Adipocyte (in vitro differentiated cells): ENCODE results near the gene FHOD1.

Source experiments
- DNase-seq: peaks from one replicate; pipeline ENCODE4 v3.0.0-alpha.2; 2015; ENCODE audit warnings: low read depth
- H3K27me3 ChIP-seq: replicated peaks from 2 replicates; pipeline ENCODE4 v1.7.0; 2013; ENCODE audit warnings: mild to moderate bottlenecking, low read length, moderate library complexity; ENCODE audit not compliant: control insufficient read depth, insufficient read depth
- H3K36me3 ChIP-seq: 2 replicates; pipeline ENCODE4 v1.7.0; 2013; ENCODE audit warnings: low read length, mild to moderate bottlenecking, moderate library complexity; ENCODE audit not compliant: control insufficient read depth, insufficient read depth, severe bottlenecking
- H3K4me1 ChIP-seq: 2 replicates; pipeline ENCODE4 v1.7.0; 2013; ENCODE audit warnings: mild to moderate bottlenecking, low read length, moderate library complexity; ENCODE audit not compliant: control insufficient read depth, insufficient read depth
- H3K4me3 ChIP-seq: 2 replicates; pipeline ENCODE4 v1.7.0; 2013; ENCODE audit warnings: mild to moderate bottlenecking, low read length, moderate library complexity
- H3K9ac ChIP-seq: 2 replicates; pipeline ENCODE4 v1.7.0; 2013; ENCODE audit warnings: mild to moderate bottlenecking, low read length, moderate library complexity
- H3K9me3 ChIP-seq: 2 replicates; pipeline ENCODE4 v1.7.0; 2013; ENCODE audit warnings: mild to moderate bottlenecking, low read length, moderate library complexity; ENCODE audit not compliant: control insufficient read depth

FHOD1 gene

DNA sequence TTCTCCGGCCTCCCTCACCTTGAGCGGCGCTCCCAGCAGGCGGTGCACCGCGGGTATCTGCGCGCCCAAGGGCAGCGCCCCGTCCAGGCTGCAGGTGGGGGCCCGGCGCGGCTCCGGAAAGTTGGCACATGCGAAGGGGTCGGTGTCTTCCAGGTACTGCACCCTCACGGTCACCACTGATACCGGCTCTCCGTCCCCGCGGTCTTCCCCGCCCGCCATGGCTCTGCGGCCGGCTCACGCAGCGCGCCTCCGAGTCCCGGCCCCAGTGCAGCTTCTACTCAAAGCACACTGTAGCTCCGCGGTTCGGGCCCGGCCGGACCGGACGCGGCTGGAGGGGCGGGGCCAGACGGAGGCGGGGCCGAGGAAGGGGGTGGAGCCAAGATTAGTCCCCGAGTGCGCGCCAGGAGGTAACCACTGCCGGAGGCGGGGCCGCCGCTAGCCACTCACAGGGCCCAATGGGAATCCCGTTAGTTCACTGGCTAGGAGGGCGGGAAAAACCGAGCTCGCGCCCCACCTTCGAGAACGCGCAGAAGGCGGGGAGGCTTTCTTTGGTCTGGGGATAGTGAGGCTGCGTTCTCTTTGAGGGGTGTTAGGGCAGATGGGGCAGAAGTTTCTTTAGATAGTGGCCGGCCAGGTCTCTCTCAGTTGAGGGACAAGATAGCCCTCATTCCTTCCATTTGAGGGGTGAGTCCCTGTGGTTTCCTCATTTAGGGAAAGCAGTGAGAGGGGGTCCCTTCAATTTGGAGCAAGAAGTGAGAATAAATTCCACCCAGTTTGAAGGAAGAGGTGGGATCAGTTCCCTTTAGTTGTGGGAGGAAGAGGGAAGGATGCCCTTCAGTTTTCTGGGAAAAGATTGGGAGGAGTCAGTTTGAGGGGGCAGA is at the start of gene FHOD1:
Gene FHOD1 (minus strand): TSS at position 290 of the 881 bp plus-strand sequence. CDS start 71 bp downstream, at position 219.
- peak; percentile 99 for DNase-seq
- no peaks in the 10 kb centered on the region for H3K36me3 ChIP-seq
- no peaks in the 10 kb centered on the region for H3K27me3 ChIP-seq
- peak within 1 kb of the TSS; percentile 90 for H3K9ac ChIP-seq
- H3K4me1 ChIP-seq: peaks cover 53% of the 10 kb centered on the region
- H3K4me3 ChIP-seq: peak within 1 kb of the TSS; percentile 92
- H3K9me3 ChIP-seq: no peaks in the 10 kb centered on the region

GRCh38 chr16:67296420-67296819 is 49.1 kb upstream of the FHOD1 start:
- peak; percentile 53 for DNase-seq
- Histone ChIP-seq H3K36me3 (no peaks in the 10 kb centered on the region), H3K9me3 (no peaks in the 10 kb centered on the region), H3K4me3 (no peak overlapping the region), H3K4me1 (peaks cover 20% of the 10 kb centered on the region), H3K9ac (no peak overlapping the region), H3K27me3 (no peaks in the 10 kb centered on the region)

GRCh38 chr16:67294938-67295361 is 47.7 kb upstream of the FHOD1 start:
- H3K9me3 ChIP-seq: no peaks in the 10 kb centered on the region
- peaks cover 16% of the 10 kb centered on the region for H3K4me1 ChIP-seq
- no peaks in the 10 kb centered on the region for H3K36me3 ChIP-seq
- no peaks in the 10 kb centered on the region for H3K27me3 ChIP-seq
- H3K4me3 ChIP-seq: peak overlapping the region; percentile 5
- no peak overlapping the region for H3K9ac ChIP-seq
- DNase-seq: peak; percentile 42

DNA sequence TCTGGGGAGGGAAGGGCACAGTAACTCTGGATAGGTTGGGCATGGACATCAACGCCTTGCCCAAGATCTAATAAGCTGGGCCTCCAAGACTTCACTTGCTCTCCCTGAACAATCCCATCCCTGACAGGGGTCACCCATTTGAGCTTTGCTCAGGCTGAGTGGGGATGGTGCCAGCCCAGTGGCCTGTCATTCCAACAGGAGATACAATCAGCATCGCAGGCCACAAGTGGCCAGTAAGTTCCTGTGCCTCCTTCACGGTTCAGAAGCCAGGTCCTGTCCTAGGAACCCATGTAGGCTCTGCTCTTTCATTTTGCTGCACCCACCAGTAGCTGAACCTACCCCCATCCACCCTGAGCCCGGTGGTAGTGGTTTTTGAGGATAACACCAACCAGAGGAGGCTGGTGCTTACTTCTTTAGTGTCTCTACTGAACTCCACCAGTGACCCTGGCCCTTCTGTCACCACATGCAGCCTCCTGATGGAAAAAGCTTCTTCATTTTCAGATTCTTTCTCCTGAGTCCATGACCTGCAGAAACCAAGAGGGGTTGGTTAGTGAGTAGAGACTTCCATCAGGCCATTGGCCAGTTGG is 47.0 kb upstream of the FHOD1 start:
- no peaks in the 10 kb centered on the region for H3K27me3 ChIP-seq
- H3K9ac ChIP-seq: no peak overlapping the region
- no peak for DNase-seq
- H3K9me3 ChIP-seq: no peaks in the 10 kb centered on the region
- peaks cover 16% of the 10 kb centered on the region for H3K4me1 ChIP-seq
- H3K36me3 ChIP-seq: no peaks in the 10 kb centered on the region
- H3K4me3 ChIP-seq: no peak overlapping the region

GRCh38 chr16:67291461-67291860 is 44.2 kb upstream of the FHOD1 start:
- Histone ChIP-seq H3K4me1 (peaks cover 11% of the 10 kb centered on the region), H3K36me3 (peaks cover 8% of the 10 kb centered on the region), H3K9me3 (no peaks in the 10 kb centered on the region), H3K27me3 (no peaks in the 10 kb centered on the region), H3K9ac (no peak overlapping the region), H3K4me3 (no peak overlapping the region)
- DNase-seq: no peak

DNA sequence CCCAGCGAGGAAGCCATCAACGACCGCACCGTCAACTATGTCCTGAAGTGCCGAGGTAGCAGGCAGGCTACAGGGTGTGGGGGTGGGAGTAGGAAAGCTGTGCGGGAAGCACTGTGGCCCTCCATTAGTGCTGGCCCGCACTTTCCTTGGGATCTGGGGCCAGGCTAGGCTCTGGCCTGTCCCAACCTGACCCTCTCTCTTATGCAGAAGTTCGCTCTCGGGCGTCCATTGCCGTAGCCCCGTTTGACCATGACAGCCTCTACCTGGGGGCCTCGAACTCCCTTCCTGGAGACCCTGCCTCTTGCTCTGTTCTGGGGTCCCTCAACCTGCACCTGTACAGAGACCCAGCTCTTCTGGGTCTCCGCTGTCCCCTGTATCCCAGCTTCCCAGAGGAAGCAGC is 40.7 kb upstream of the FHOD1 start:
- Histone ChIP-seq H3K36me3 (peaks cover 12% of the 10 kb centered on the region), H3K4me3 (no peak overlapping the region), H3K4me1 (no peaks in the 10 kb centered on the region), H3K27me3 (no peaks in the 10 kb centered on the region), H3K9me3 (no peaks in the 10 kb centered on the region), H3K9ac (no peak overlapping the region)
- DNase-seq: no peak

DNA sequence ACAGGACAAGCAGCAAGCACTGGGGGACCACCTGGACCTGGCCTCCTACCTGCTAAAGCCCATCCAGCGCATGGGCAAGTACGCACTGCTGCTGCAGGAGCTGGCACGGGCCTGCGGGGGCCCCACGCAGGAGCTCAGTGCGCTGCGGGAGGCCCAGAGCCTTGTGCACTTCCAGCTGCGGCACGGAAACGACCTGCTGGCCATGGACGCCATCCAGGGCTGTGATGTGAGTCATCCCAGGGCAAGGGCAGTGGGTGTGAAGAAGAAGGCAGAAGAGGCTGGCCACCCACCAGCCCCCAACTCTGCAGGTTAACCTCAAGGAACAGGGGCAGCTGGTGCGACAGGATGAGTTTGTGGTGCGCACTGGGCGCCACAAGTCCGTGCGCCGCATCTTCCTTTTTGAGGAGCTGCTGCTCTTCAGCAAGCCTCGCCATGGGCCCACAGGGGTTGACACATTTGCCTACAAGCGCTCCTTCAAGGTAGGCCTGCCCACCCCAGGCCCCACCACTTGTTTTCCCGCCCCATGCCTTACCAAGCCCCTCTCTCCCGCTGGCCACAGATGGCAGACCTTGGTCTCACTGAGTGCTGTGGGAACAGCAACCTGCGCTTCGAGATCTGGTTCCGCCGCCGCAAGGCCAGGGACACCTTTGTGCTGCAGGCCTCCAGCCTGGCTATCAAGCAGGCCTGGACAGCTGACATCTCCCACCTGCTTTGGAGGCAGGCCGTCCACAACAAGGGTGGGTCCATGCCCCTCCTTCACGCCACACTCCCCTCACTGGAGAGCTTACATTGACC is 39.4 kb upstream of the FHOD1 start:
- Histone ChIP-seq H3K9me3 (no peaks in the 10 kb centered on the region), H3K9ac (no peak overlapping the region), H3K36me3 (peaks cover 19% of the 10 kb centered on the region), H3K4me3 (no peak overlapping the region), H3K27me3 (no peaks in the 10 kb centered on the region), H3K4me1 (no peaks in the 10 kb centered on the region)
- no peak for DNase-seq

DNA sequence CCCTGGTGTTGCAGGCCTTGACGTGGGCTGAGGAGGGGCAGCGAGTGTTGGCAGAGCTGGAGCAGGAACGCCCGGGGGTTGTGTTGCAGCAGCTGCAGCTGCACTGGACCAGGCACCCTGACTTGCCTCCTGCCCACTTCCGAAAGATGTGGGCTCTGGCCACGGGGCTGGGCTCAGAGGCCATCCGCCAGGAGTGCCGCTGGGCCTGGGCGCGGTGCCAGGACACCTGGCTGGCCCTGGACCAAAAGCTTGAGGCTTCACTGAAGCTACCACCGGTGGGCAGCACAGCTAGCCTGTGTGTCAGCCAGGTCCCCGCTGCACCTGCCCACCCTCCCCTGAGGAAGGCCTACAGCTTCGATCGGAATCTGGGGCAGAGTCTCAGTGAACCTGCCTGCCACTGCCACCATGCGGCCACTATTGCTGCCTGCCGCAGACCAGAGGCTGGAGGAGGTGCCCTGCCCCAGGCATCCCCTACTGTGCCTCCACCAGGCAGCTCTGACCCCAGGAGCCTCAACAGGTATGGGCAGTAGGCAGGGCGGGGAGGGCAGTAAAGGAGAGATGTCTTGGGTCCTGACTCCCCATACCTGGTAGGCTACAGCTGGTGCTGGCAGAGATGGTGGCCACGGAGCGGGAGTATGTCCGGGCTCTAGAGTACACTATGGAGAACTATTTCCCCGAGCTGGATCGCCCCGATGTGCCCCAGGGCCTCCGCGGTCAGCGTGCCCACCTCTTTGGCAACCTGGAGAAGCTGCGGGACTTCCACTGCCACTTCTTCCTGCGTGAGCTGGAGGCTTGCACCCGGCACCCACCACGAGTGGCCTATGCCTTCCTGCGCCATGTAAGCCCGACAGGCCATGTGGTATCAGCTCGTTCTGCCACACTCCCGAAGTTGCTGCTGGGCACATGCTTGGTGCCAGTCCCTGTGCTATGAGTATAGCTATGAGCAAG is 37.7 kb upstream of the FHOD1 start:
- Histone ChIP-seq H3K27me3 (no peaks in the 10 kb centered on the region), H3K36me3 (peaks cover 19% of the 10 kb centered on the region), H3K9me3 (no peaks in the 10 kb centered on the region), H3K9ac (no peak overlapping the region), H3K4me3 (no peak overlapping the region), H3K4me1 (peaks cover 2% of the 10 kb centered on the region)
- peak; percentile 48 for DNase-seq

GRCh38 chr16:67283826-67284555 is 36.7 kb upstream of the FHOD1 start:
- no peak for DNase-seq
- no peaks in the 10 kb centered on the region for H3K9me3 ChIP-seq
- H3K9ac ChIP-seq: no peak overlapping the region
- H3K27me3 ChIP-seq: no peaks in the 10 kb centered on the region
- peaks cover 19% of the 10 kb centered on the region for H3K36me3 ChIP-seq
- H3K4me1 ChIP-seq: peaks cover 5% of the 10 kb centered on the region
- no peak overlapping the region for H3K4me3 ChIP-seq
